K562 (cell line): ENCODE results near the gene NRN1L.

ENCODE experiments used
- FOXJ3 ChIP-seq: sonication (generic); formaldehyde crosslinking; IDR thresholded peaks from 2 replicates; pipeline ENCODE4 v1.4.0; 2020; ENCODE audit warnings: mild to moderate bottlenecking, missing genetic modification reagents
- HDAC3 ChIP-seq: fragments of 450-650 bp; IDR thresholded peaks from 2 replicates; pipeline ENCODE4 v1.6.1; 2018; ENCODE audit warnings: borderline replicate concordance, mild to moderate bottlenecking, moderate library complexity; ENCODE audit not compliant: partially characterized antibody
- NCOA2 ChIP-seq, 2 experiments: fragments of 450-650 bp; IDR thresholded peaks; 2 replicates each; pipeline ENCODE4 v1.6.1; 2018; ENCODE audit warnings: mild to moderate bottlenecking in 2 of 2, moderate library complexity in 1 of 2; ENCODE audit not compliant: partially characterized antibody in 2 of 2
- NFYB ChIP-seq: IDR thresholded peaks from 2 replicates; pipeline ENCODE4 v1.6.1; 2011; ENCODE audit warnings: mild to moderate bottlenecking, moderate library complexity; ENCODE audit not compliant: insufficient read length; ENCODE audit errors: extremely low read depth
- NR2C2 ChIP-seq, 2 experiments: fragments of 200-800 bp in 1 of 2; sonication (Bioruptor generic) in 1 of 2; sonication (generic) in 1 of 2; formaldehyde crosslinking in 1 of 2; IDR thresholded peaks; 2 replicates each; pipeline versions ENCODE4 v1.6.1 to v1.8.0; 2016 to 2022; ENCODE audit warnings: mild to moderate bottlenecking in 1 of 2, missing compliant biosample characterization in 1 of 2, missing genetic modification characterization in 1 of 2, missing genetic modification reagents in 1 of 2
- POLR2A ChIP-seq: fragments of 450-650 bp; conservative IDR thresholded peaks from 2 replicates; pipeline ENCODE4 v1.6.1; 2016
- RFX7 ChIP-seq: fragments of 250-450 bp; sonication (Bioruptor Pico); IDR thresholded peaks from 2 replicates; pipeline ENCODE4 v1.5.1; 2021; ENCODE audit warnings: mild to moderate bottlenecking
- TBP ChIP-seq: optimal IDR thresholded peaks from 2 replicates; pipeline ENCODE3; 2011; ENCODE audit warnings: low read depth, low read length, improper control_type of control experiment
- ZBED1 ChIP-seq: IDR thresholded peaks from 2 replicates; pipeline ENCODE4 v1.6.1; 2014
- ZBTB1 ChIP-seq: sonication (generic); formaldehyde crosslinking; IDR thresholded peaks from 2 replicates; pipeline ENCODE4 v1.8.1; 2023; ENCODE audit warnings: missing genetic modification reagents, low read depth, mild to moderate bottlenecking, borderline replicate concordance
- ZSCAN29 ChIP-seq: fragments of 450-650 bp; IDR thresholded peaks from 2 replicates; pipeline ENCODE4 v1.6.1; 2017
- TF ChIP-seq, protein P1 (sequence below), 3 experiments: IDR thresholded peaks in 2 of 3; conservative IDR thresholded peaks in 1 of 3; 2 replicates each; pipeline ENCODE4 v1.5.1; 2011 to 2012; ENCODE audit warnings: low read length in 3 of 3, mild to moderate bottlenecking in 3 of 3, control low read depth in 2 of 3, improper control_type of control experiment in 1 of 3, inconsistent platforms in 1 of 3, low read depth in 1 of 3, mixed read lengths in 1 of 3, moderate library complexity in 1 of 3; ENCODE audit not compliant: insufficient read depth in 2 of 3

GRCh38 chr16:67879462-67879861 is 5.2 kb upstream of the NRN1L start:
- no peak for TF ChIP-seq RFX7 (CRISPR knock-in tag)
- no peak for TF ChIP-seq NCOA2 (IDR thresholded peaks at IDR 0.05; ENCODE audit: partially characterized antibody in 2 of 2)
- no peak for TF ChIP-seq HDAC3
- TF ChIP-seq ZBTB1 = no peak
- TF ChIP-seq FOXJ3 (CRISPR knock-in tag) = no peak
- no peak for TF ChIP-seq TBP
- TF ChIP-seq POLR2A = no peak
- no peak for TF ChIP-seq NR2C2 (CRISPR knock-in tag; IDR thresholded peaks at IDR 0.05)
- TF ChIP-seq NR2C2 (tag; IDR thresholded peaks at IDR 0.05) = no peak
- TF ChIP-seq ZBED1 = no peak
- TF ChIP-seq, protein P1, sequence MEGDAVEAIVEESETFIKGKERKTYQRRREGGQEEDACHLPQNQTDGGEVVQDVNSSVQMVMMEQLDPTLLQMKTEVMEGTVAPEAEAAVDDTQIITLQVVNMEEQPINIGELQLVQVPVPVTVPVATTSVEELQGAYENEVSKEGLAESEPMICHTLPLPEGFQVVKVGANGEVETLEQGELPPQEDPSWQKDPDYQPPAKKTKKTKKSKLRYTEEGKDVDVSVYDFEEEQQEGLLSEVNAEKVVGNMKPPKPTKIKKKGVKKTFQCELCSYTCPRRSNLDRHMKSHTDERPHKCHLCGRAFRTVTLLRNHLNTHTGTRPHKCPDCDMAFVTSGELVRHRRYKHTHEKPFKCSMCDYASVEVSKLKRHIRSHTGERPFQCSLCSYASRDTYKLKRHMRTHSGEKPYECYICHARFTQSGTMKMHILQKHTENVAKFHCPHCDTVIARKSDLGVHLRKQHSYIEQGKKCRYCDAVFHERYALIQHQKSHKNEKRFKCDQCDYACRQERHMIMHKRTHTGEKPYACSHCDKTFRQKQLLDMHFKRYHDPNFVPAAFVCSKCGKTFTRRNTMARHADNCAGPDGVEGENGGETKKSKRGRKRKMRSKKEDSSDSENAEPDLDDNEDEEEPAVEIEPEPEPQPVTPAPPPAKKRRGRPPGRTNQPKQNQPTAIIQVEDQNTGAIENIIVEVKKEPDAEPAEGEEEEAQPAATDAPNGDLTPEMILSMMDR (IDR thresholded peaks at IDR 0.05 in 2 of 3, conservative IDR thresholded peaks at IDR 0.05 in 1 of 3; ENCODE audit: insufficient read depth in 2 of 3, low read depth in 1 of 3, low read length in 3 of 3) = no peak
- no peak for TF ChIP-seq ZSCAN29
- no peak for TF ChIP-seq NFYB
